Heart right ventricle (tissue), 16 donors: ENCODE results near the gene ROPN1L. TPM values are rescaled to one million over a fixed set of nuclear protein-coding genes. Genes with fewer than 3 reads are reported as not detected.

Source experiments
- ATAC-seq, 8 donors: fragments of 200-7000 bp; cut with Tn5 transposase; one replicate each; pipeline ENCODE4 v1.9.1; 2020; ENCODE audit warnings: mild to moderate bottlenecking in 8 of 8, moderate library complexity in 8 of 8, moderate number of reproducible peaks in 1 of 8
- DNase-seq, 2 donors: peaks; one replicate each; pipeline ENCODE4 v3.0.0-alpha.2; 2020
- H3K27ac ChIP-seq, 10 donors: fragments of 200-600 bp; sonication (generic) in 2 of 10; one replicate each; pipeline versions ENCODE4 v1.5.0 to v1.8.0; 2020 to 2022; ENCODE audit warnings: mild to moderate bottlenecking in 3 of 10
- H3K27me3 ChIP-seq, 7 donors: fragments of 200-600 bp; one replicate each; pipeline ENCODE4 v1.8.0; 2021 to 2022; ENCODE audit warnings: mild to moderate bottlenecking in 2 of 7
- H3K36me3 ChIP-seq, 9 donors: fragments of 200-600 bp; sonication (generic) in 1 of 9; one replicate each; pipeline versions ENCODE4 v1.5.0 to v1.8.0; 2020 to 2022; ENCODE audit warnings: mild to moderate bottlenecking in 2 of 9
- H3K4me1 ChIP-seq, 9 donors: fragments of 200-600 bp; sonication (generic) in 1 of 9; one replicate each; pipeline versions ENCODE4 v1.5.0 to v1.8.0; 2020 to 2022; ENCODE audit warnings: mild to moderate bottlenecking in 4 of 9
- H3K4me3 ChIP-seq, 10 donors: fragments of 200-600 bp; sonication (generic) in 2 of 10; one replicate each; pipeline versions ENCODE4 v1.5.0 to v1.8.0; 2020 to 2022; ENCODE audit warnings: mild to moderate bottlenecking in 7 of 10, moderate library complexity in 2 of 10
- H3K9me3 ChIP-seq, 11 donors: fragments of 200-600 bp in 10 of 11; sonication (generic) in 2 of 11; one replicate each; pipeline versions ENCODE4 v1.5.0 to v1.8.0; 2013 to 2022; ENCODE audit warnings: mild to moderate bottlenecking in 2 of 11, control low read depth in 1 of 11, moderate library complexity in 1 of 11
- WGBS, 2 donors: extraction: QIAGEN DNeasy Blood & Tissue Kit; methylation state at CpG; one replicate each; pipeline ENCODE4 v1.1.7; 2013; ENCODE audit warnings: inconsistent platforms in 1 of 2; 5-methylcytosine and 5-hydroxymethylcytosine counted together
- intact Hi-C, 10 donors: fragments of 100-400 bp; cut with DNase I; formaldehyde crosslinking; loops; one replicate each; pipeline versions ENCODE4 v1.11.1 to v1.14.2; 2022
- polyA plus RNA-seq, 2 donors: library from polyadenylated mRNA; stranded (reverse); fragments of 200-250 nt; gene quantifications; one replicate each; pipeline ENCODE4 v1.2.3, GENCODE V29; 2013
- total RNA-seq, 10 donors: library from RNA; stranded (reverse); fragmentation: NEBNext Ultra II Directional in 3 of 10; extraction: Animal tissue kit (Norgen Biotek cat#: 25700) in 3 of 10; gene quantifications; one replicate each; pipeline versions ENCODE4 v1.2.1 to v1.2.4, GENCODE V29; 2021 to 2023
- TF ChIP-seq, protein P1 (sequence below), 9 donors: fragments of 200-600 bp; sonication (generic) in 2 of 9; IDR thresholded peaks; one replicate each; pipeline versions ENCODE4 v1.5.0 to v1.8.0; 2021 to 2022; ENCODE audit warnings: antibody characterized with exemption in 9 of 9, mild to moderate bottlenecking in 5 of 9, moderate library complexity in 1 of 9
- donor health status: Arrhythmogenic right ventricular cardiomyopathy.
- donor health status: ischemic (EF 13 %, LVEDD 7.1; RV severe dilation, severe dysfunction).
- donor health status: healthy with polysubstance abuse.
- donor health status: DM: no; HTN: yes; CAD: no.
- donor health status: DM: no; HTN: no; CAD: no.
- donor health status: ischemic (EF 25% LVEDD 6.9; RV normal size, moderate dysfunction).
- donor health status: ischemic (EF 25% LVEDD 5.7; RV mildly dilated, moderate dysfunction).
- donor health status: healthy.
- donor health status: DM: yes; HTN: yes; CAD: no.
- donor health status: Ischemic cardiomyopathy.
- donor health status: ischemic (EF 35%, LVEDD 5.7; RV mildly dilated, moderate dysfunction).
- donor health status: nonischemic (EF 11% LVEDD 7.7; RV severe dilation, severe dysfunction).
- donor health status: DM: yes; HTN: yes; CAD: no.
- donor health status: PGD.
- donor health status: ischemic (EF 29% LVEDD 5.4; RV normal size, mild dysfunction).
- donor health status: nonischemic (EF 23%, LVEDD 6.1; RV moderate dilation, normal function).

Gene ROPN1L
- total and polyA plus RNA-seq, 12 donors: 0.17 to 0.83 (median 0.31) TPM; not detected in 2

DNA sequence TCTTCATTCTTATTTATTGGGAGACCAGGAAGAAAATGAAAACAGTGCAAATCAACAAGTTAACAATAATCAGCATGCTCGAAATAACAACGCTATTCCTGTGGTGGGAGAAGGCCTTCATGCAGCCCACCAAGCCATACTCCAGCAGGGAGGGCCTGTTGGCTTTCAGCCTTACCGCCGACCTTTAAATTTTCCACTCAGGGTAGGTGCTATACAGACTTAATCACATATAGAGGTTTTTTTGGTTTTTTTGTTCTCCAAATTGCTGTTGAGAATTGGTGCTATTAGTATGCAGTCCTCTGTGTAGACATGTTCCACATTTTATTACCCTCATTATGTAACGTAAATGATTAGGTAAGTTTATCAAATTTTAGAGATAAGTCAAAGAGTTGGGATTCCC, 30.3 kb upstream of the ROPN1L start:
- Histone ChIP-seq H3K4me3 (no peak overlapping the region), H3K36me3 (peaks cover 0 to 100% (median 76%) of the 10 kb centered on the region in 9 donors), H3K9me3 (no peaks in the 10 kb centered on the region), H3K27me3 (no peaks in the 10 kb centered on the region), H3K4me1 (no peaks in the 10 kb centered on the region), H3K27ac (no peak overlapping the region)
- WGBS, 2 donors: 92% methylated on average over 5 of the region's 5 CpGs
- DNase-seq (no peak), ATAC-seq (no peak)
- TF ChIP-seq, protein P1, sequence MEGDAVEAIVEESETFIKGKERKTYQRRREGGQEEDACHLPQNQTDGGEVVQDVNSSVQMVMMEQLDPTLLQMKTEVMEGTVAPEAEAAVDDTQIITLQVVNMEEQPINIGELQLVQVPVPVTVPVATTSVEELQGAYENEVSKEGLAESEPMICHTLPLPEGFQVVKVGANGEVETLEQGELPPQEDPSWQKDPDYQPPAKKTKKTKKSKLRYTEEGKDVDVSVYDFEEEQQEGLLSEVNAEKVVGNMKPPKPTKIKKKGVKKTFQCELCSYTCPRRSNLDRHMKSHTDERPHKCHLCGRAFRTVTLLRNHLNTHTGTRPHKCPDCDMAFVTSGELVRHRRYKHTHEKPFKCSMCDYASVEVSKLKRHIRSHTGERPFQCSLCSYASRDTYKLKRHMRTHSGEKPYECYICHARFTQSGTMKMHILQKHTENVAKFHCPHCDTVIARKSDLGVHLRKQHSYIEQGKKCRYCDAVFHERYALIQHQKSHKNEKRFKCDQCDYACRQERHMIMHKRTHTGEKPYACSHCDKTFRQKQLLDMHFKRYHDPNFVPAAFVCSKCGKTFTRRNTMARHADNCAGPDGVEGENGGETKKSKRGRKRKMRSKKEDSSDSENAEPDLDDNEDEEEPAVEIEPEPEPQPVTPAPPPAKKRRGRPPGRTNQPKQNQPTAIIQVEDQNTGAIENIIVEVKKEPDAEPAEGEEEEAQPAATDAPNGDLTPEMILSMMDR (IDR thresholded peaks at IDR 0.05): no peak
- intact Hi-C loops: no loop called here

DNA sequence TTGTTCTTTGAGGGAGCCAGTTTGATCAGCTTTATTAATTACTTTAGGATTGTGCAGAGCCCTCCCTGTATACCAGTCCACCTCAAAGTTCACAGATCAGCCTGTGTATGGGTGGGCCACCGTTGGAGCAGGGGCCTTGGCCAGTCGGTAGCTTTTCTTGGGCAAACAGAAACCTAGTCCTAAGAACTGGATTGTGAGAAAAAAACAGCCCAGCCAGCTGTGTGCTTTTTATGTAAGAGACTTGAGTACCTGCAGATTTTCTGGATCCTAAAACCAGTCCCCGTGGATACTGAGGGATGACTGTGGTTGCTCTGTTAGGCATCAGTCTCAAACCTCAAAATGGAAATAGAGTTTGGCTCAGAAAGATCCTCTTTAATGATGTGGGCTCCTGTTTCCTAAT, 24.8 kb upstream of the ROPN1L start:
- ATAC-seq (no peak), DNase-seq (no peak)
- Histone ChIP-seq H3K4me1 (peaks cover 0 to 16% (median 0%) of the 10 kb centered on the region in 9 donors), H3K27me3 (no peaks in the 10 kb centered on the region), H3K36me3 (peaks cover 0 to 100% (median 82%) of the 10 kb centered on the region in 9 donors), H3K27ac (no peak overlapping the region), H3K9me3 (no peaks in the 10 kb centered on the region), H3K4me3 (no peak overlapping the region)
- TF ChIP-seq, protein P1 (IDR thresholded peaks at IDR 0.05): no peak
- intact Hi-C loops: no loop called here
- 94% methylated on average over 3 of the region's 3 CpGs for WGBS, 2 donors

DNA sequence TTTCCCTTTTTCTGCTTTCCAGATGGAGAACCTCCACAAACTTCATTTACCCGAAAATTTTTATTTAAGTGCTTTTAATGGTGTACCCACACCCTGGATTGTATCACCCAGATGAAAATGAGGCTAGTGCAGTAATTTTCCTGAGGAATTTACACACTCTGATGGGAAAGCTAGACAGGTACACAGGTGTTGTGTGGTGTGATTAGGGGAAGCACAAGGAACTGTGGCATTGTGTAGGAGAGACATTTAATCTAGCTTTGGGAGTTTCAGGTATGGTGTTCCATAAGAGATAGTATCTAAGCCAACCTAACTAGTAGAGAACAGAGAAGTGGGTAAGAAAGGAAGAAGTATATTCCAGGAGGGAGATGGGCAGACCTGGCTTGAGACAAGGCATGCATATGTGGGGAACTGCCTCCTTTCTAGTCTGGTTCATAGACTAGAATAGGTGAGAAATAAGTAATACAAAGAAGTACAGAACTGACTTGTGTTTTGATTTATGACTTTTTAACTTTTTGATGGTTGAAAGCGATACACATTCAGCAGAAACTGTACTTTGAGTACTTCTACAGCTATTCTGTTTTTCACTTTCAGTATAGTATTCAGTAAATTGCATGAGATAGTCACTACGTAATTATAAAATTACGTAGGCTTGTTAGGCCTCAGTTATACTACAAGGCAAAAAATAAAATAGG, 22.9 kb upstream of the ROPN1L start:
- peaks cover 0 to 24% (median 0%) of the 10 kb centered on the region in 9 donors for H3K4me1 ChIP-seq
- intact Hi-C loops: no loop called here
- H3K27ac ChIP-seq: no peak overlapping the region
- ATAC-seq: no peak
- TF ChIP-seq, protein P1 (IDR thresholded peaks at IDR 0.05): no peak
- no peaks in the 10 kb centered on the region for H3K9me3 ChIP-seq
- H3K36me3 ChIP-seq: peaks cover 0 to 100% (median 71%) of the 10 kb centered on the region in 9 donors
- H3K27me3 ChIP-seq: no peaks in the 10 kb centered on the region
- H3K4me3 ChIP-seq: no peak overlapping the region
- no peak for DNase-seq
- WGBS, 2 donors: 96% methylated on average over 4 of the region's 4 CpGs

DNA sequence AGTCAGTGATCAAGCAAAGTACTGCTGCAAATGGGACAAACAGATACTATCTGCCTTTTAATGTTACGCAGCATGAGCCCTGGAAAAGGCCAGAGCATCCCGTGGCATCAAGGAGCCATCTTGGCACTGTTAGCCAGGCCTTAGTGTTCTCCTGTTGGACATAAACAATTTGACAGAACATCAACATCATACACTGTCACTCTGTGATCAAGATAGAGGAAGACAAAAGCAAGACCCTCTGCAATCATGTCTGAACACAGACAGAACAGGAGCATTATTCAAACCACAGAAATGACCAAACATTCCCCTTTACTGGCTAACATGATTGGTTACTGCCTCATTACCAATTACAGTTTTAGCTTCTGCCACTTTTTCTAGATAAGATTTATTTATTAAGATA, 21.2 kb upstream of the ROPN1L start:
- no peak for ATAC-seq
- H3K4me3 ChIP-seq: no peak overlapping the region
- H3K36me3 ChIP-seq: peaks cover 0 to 100% (median 65%) of the 10 kb centered on the region in 9 donors
- DNase-seq: no peak
- H3K27me3 ChIP-seq: no peaks in the 10 kb centered on the region
- peaks cover 0 to 24% (median 0%) of the 10 kb centered on the region in 9 donors for H3K4me1 ChIP-seq
- intact Hi-C loops: loop anchor here in 8 of 10 donors (5.0 to 10.0 kb wide), 3 partner anchors 133 to 138 kb away; no protein-coding TSS in a partner anchor
- no peaks in the 10 kb centered on the region for H3K9me3 ChIP-seq
- peak overlapping the region in 1 of 10 donors; percentile 57 for H3K27ac ChIP-seq
- TF ChIP-seq, protein P1 (IDR thresholded peaks at IDR 0.05): no peak
- WGBS, 2 donors: 86 to 91% methylated on average over 2 of the region's 2 CpGs
